Activated CD8-positive, alpha-beta memory T cell treated with anti-CD3 and anti-CD28 coated beads, Interleukin-2, amount 10 ng/mL, durations not matched to agents 7 days and 5 days (primary cell): Measurements from ENCODE around the gene ANKRD49. TPM values are rescaled to one million over a fixed set of nuclear protein-coding genes. Genes with fewer than 3 reads are reported as not detected.

Experiments used
- ATAC-seq: fragments of 150-1000 bp; cut with Tn5 transposase; one replicate; pipeline ENCODE4 v1.10.0; 2021; ENCODE audit warnings: moderate library complexity
- CTCF ChIA-PET: fragments of 350-600 bp; sonication (Branson Sonifier 250); formaldehyde crosslinking; loops from one replicate; lab custom pipeline; 2021; ENCODE audit warnings: antibody characterized with exemption; lab: Charles Lee
- DNase-seq: peaks from one replicate; pipeline ENCODE4 v3.0.0-alpha.2; 2020
- H3K27ac Mint-ChIP-seq: one replicate; pipeline ENCODE4 v1.8.0; 2021; ENCODE audit warnings: mild to moderate bottlenecking, mixed read lengths
- H3K27me3 Mint-ChIP-seq: one replicate; pipeline ENCODE4 v1.8.0; 2021; ENCODE audit warnings: mixed read lengths
- H3K36me3 Mint-ChIP-seq: one replicate; pipeline ENCODE4 v1.8.0; 2021; ENCODE audit warnings: mild to moderate bottlenecking, mixed read lengths
- H3K4me1 Mint-ChIP-seq: one replicate; pipeline ENCODE4 v1.8.0; 2021; ENCODE audit warnings: mixed read lengths
- H3K4me3 Mint-ChIP-seq: one replicate; pipeline ENCODE4 v1.8.0; 2021; ENCODE audit warnings: mild to moderate bottlenecking, moderate library complexity, mixed read lengths
- H3K9me3 Mint-ChIP-seq: one replicate; pipeline ENCODE4 v1.8.0; 2022; ENCODE audit warnings: low read depth, mixed read lengths
- microRNA-seq: library from miRNA; unstranded; fragments of <30 nt; microRNA quantifications from one replicate; pipeline ENCODE4 v1.2.0, GENCODE V29; 2022
- total RNA-seq, 2 experiments: library from RNA; stranded (reverse); gene quantifications; one replicate each; pipeline ENCODE4 v1.2.3, GENCODE V29; 2021

ANKRD49 gene
- total RNA-seq, 2 experiments from 2014 or later = 23.9 to 31.9 TPM

GRCh38 chr11:94536386-94536785 lies 42.6 kb downstream of the ANKRD49 start:
- Mint-ChIP-seq H3K9me3 (no peaks in the 10 kb centered on the region), H3K36me3 (no peaks in the 10 kb centered on the region), H3K4me3 (no peak overlapping the region), H3K27me3 (peaks cover 41% of the 10 kb centered on the region), H3K27ac (no peak overlapping the region), H3K4me1 (no peaks in the 10 kb centered on the region)
- ATAC-seq (no peak), DNase-seq (no peak)
- CTCF ChIA-PET = no interaction called here

- H3K4me1 Mint-ChIP-seq = no peaks in the 10 kb centered on the region
- no peaks in the 10 kb centered on the region for H3K36me3 Mint-ChIP-seq
- DNase-seq (no peak), ATAC-seq (no peak)
- CTCF ChIA-PET = no interaction called here
- no peaks in the 10 kb centered on the region for H3K9me3 Mint-ChIP-seq
- no peak overlapping the region for H3K4me3 Mint-ChIP-seq
- no peak overlapping the region for H3K27ac Mint-ChIP-seq
- H3K27me3 Mint-ChIP-seq = peaks cover 37% of the 10 kb centered on the region
Measured at GRCh38 chr11:94537031-94537600, 43.3 kb downstream of the ANKRD49 start.

- ATAC-seq (no peak), DNase-seq (no peak)
- no peaks in the 10 kb centered on the region for H3K9me3 Mint-ChIP-seq
- no peaks in the 10 kb centered on the region for H3K36me3 Mint-ChIP-seq
- H3K4me1 Mint-ChIP-seq = peaks cover 9% of the 10 kb centered on the region
- no peak overlapping the region for H3K4me3 Mint-ChIP-seq
- CTCF ChIA-PET = interaction anchor here (1.3 kb wide), 1 partner anchor 13 kb away, joined by 3 read pairs; no protein-coding TSS in a partner anchor
- H3K27ac Mint-ChIP-seq = no peak overlapping the region
- peaks cover 24% of the 10 kb centered on the region for H3K27me3 Mint-ChIP-seq
Measured at GRCh38 chr11:94539420-94539819, 45.6 kb downstream of the ANKRD49 start.

- Mint-ChIP-seq H3K4me1 (peaks cover 31% of the 10 kb centered on the region), H3K36me3 (peaks cover 6% of the 10 kb centered on the region), H3K4me3 (peak within 1 kb of the TSS; percentile 97), H3K27ac (peak within 1 kb of the TSS; percentile 100), H3K9me3 (no peaks in the 10 kb centered on the region), H3K27me3 (no peaks in the 10 kb centered on the region)
- ATAC-seq = peak; percentile 85
- peak; percentile 85 for DNase-seq
- CTCF ChIA-PET = interaction anchor here (0.8 kb wide), 1 partner anchor 24 kb away, joined by 3 read pairs; no protein-coding TSS in a partner anchor
Measured at GRCh38 chr11:94543695-94544645, 50.2 kb downstream of the ANKRD49 start, which contains the start of gene FUT4. Gene FUT4 (plus strand): TSS chr11:94543921. CDS start chr11:94544134, 213 bp downstream.

GRCh38 chr11:94544646-94545263 lies 51.0 kb downstream of the ANKRD49 start:
- peaks cover 31% of the 10 kb centered on the region for H3K4me1 Mint-ChIP-seq
- H3K27ac Mint-ChIP-seq = no peak overlapping the region
- peak overlapping the region; percentile 97 for H3K4me3 Mint-ChIP-seq
- no peak for DNase-seq
- H3K36me3 Mint-ChIP-seq = peaks cover 6% of the 10 kb centered on the region
- CTCF ChIA-PET = no interaction called here
- H3K27me3 Mint-ChIP-seq = no peaks in the 10 kb centered on the region
- no peaks in the 10 kb centered on the region for H3K9me3 Mint-ChIP-seq
- ATAC-seq = peak; percentile 3

- ATAC-seq = no peak
- peak overlapping the region; percentile 3 for H3K27ac Mint-ChIP-seq
- H3K9me3 Mint-ChIP-seq = no peaks in the 10 kb centered on the region
- H3K4me1 Mint-ChIP-seq = peaks cover 34% of the 10 kb centered on the region
- peaks cover 8% of the 10 kb centered on the region for H3K36me3 Mint-ChIP-seq
- CTCF ChIA-PET = no interaction called here
- H3K27me3 Mint-ChIP-seq = no peaks in the 10 kb centered on the region
- DNase-seq = no peak
- H3K4me3 Mint-ChIP-seq = peak overlapping the region; percentile 97
Measured at GRCh38 chr11:94545264-94546161, 51.7 kb downstream of the ANKRD49 start.

GRCh38 chr11:94546162-94546470 lies 52.3 kb downstream of the ANKRD49 start:
- peaks cover 8% of the 10 kb centered on the region for H3K36me3 Mint-ChIP-seq
- DNase-seq (no peak), ATAC-seq (no peak)
- peak overlapping the region; percentile 97 for H3K4me3 Mint-ChIP-seq
- H3K27me3 Mint-ChIP-seq = no peaks in the 10 kb centered on the region
- CTCF ChIA-PET = no interaction called here
- H3K9me3 Mint-ChIP-seq = no peaks in the 10 kb centered on the region
- H3K4me1 Mint-ChIP-seq = peaks cover 35% of the 10 kb centered on the region
- H3K27ac Mint-ChIP-seq = no peak overlapping the region

- DNase-seq = no peak
- CTCF ChIA-PET = interaction anchor here (1.0 kb wide), 1 partner anchor 372 kb away, joined by 3 read pairs; no protein-coding TSS in a partner anchor
- Mint-ChIP-seq H3K4me1 (peaks cover 35% of the 10 kb centered on the region), H3K27me3 (no peaks in the 10 kb centered on the region), H3K27ac (no peak overlapping the region), H3K9me3 (no peaks in the 10 kb centered on the region), H3K36me3 (peaks cover 8% of the 10 kb centered on the region), H3K4me3 (peak overlapping the region; percentile 2)
- ATAC-seq = no peak
Measured at GRCh38 chr11:94546886-94547285, 53.1 kb downstream of the ANKRD49 start.

GRCh38 chr11:94549146-94549545 lies 55.4 kb downstream of the ANKRD49 start:
- peaks cover 26% of the 10 kb centered on the region for H3K4me1 Mint-ChIP-seq
- CTCF ChIA-PET = no interaction called here
- H3K4me3 Mint-ChIP-seq = no peak overlapping the region
- H3K27me3 Mint-ChIP-seq = no peaks in the 10 kb centered on the region
- H3K27ac Mint-ChIP-seq = no peak overlapping the region
- no peak for DNase-seq
- peaks cover 8% of the 10 kb centered on the region for H3K36me3 Mint-ChIP-seq
- no peak for ATAC-seq
- H3K9me3 Mint-ChIP-seq = no peaks in the 10 kb centered on the region

Small RNA genes within 50 kb of the gene (microRNA-seq; reads per million reads assigned to microRNA genes)
- 32.8 reads per million, percentile 52 among the genes with 10 or more reads in this experiment for gene MIR548L

Other genes starting within 250 kb of the ANKRD49 start
- not detected for gene IZUMO1R, start 189.4 kb upstream of the ANKRD49 start, total RNA-seq
- under 1 TPM; 0.05 to 0.09 TPM for gene GPR83, start 92.6 kb upstream of the ANKRD49 start, total RNA-seq
- gene MRE11, start 140 bp upstream of the ANKRD49 start, total RNA-seq = 10 to 100 TPM; 45.1 to 46.2 TPM
- not detected for gene C11orf97, start 18.5 kb downstream of the ANKRD49 start, total RNA-seq
- gene FUT4, start 49.9 kb downstream of the ANKRD49 start, total RNA-seq = 1 to 10 TPM; 5.8 to 6.5 TPM
- gene PIWIL4, start 73.4 kb downstream of the ANKRD49 start, total RNA-seq = under 1 TPM; 0.75 to 0.79 TPM